HepG2 (cell line): Measurements from ENCODE around the gene MTA3. TPM values are rescaled to one million over a fixed set of nuclear protein-coding genes. Genes with fewer than 3 reads are reported as not detected.

ENCODE experiments used
- FOSL2 ChIP-seq: sonication (generic); formaldehyde crosslinking; IDR thresholded peaks from 2 replicates; pipeline ENCODE4 v1.4.0; 2020; ENCODE audit warnings: missing genetic modification reagents
- HDAC2 ChIP-seq: sonication (generic); formaldehyde crosslinking; IDR thresholded peaks from 2 replicates; pipeline ENCODE4 v1.4.0; 2020; ENCODE audit warnings: missing genetic modification reagents
- IRF9 ChIP-seq: sonication (generic); formaldehyde crosslinking; IDR thresholded peaks from 2 replicates; pipeline ENCODE4 v1.8.0; 2022; ENCODE audit warnings: missing genetic modification reagents, mild to moderate bottlenecking, borderline replicate concordance
- ISL2 ChIP-seq: sonication (generic); formaldehyde crosslinking; IDR thresholded peaks from 2 replicates; pipeline ENCODE4 v1.5.0; 2020; ENCODE audit warnings: missing genetic modification reagents
- JUND ChIP-seq: sonication (generic); formaldehyde crosslinking; IDR thresholded peaks from 2 replicates; pipeline ENCODE4 v1.8.0; 2022; ENCODE audit warnings: mild to moderate bottlenecking, missing genetic modification reagents
- MAFK ChIP-seq, 2 experiments: IDR thresholded peaks in 1 of 2; conservative IDR thresholded peaks in 1 of 2; 2 replicates each; pipeline ENCODE4 v1.6.1; 2011; ENCODE audit warnings: improper control_type of control experiment in 2 of 2, low read length in 2 of 2
- NONO ChIP-seq, 2 experiments: fragments of 450-650 bp in 1 of 2; sonication (generic) in 1 of 2; formaldehyde crosslinking in 1 of 2; IDR thresholded peaks in 1 of 2; conservative IDR thresholded peaks in 1 of 2; 2 replicates each; pipeline versions ENCODE4 v1.6.1 to v1.8.0; 2017 to 2022; ENCODE audit warnings: mild to moderate bottlenecking in 1 of 2, missing genetic modification reagents in 1 of 2, moderate library complexity in 1 of 2
- POLR2A ChIP-seq, 2 experiments: IDR thresholded peaks; 2 replicates each; pipeline ENCODE4 v1.6.1; 2011; ENCODE audit warnings: low read depth in 2 of 2, low read length in 2 of 2, mild to moderate bottlenecking in 1 of 2, moderate library complexity in 1 of 2; ENCODE audit not compliant: insufficient read depth in 1 of 2
- RBFOX2 ChIP-seq: fragments of 200-400 bp; formaldehyde crosslinking; IDR thresholded peaks from 2 replicates; pipeline ENCODE4 v1.6.1; 2017; ENCODE audit warnings: low read depth, mild to moderate bottlenecking, low read length
- REXO4 ChIP-seq: sonication (generic); formaldehyde crosslinking; IDR thresholded peaks from 2 replicates; pipeline ENCODE4 v1.8.0; 2022; ENCODE audit warnings: missing genetic modification reagents, mild to moderate bottlenecking, borderline replicate concordance
- SMC3 ChIP-seq: IDR thresholded peaks from 2 replicates; pipeline ENCODE4 v1.6.1; 2011; ENCODE audit warnings: low read length, improper control_type of control experiment
- TEF ChIP-seq: sonication (generic); formaldehyde crosslinking; IDR thresholded peaks from 2 replicates; pipeline ENCODE4 v1.5.0; 2020; ENCODE audit warnings: missing genetic modification reagents
- YY1 ChIP-seq: IDR thresholded peaks from 2 replicates; pipeline ENCODE4 v1.6.1; 2011; ENCODE audit warnings: low read length, low read depth, moderate library complexity, mild to moderate bottlenecking; ENCODE audit not compliant: insufficient read depth, insufficient replicate concordance
- ZNF614 ChIP-seq: IDR thresholded peaks from 2 replicates; pipeline ENCODE4 v1.6.1; 2018; ENCODE audit warnings: missing biosample characterization, missing genetic modification reagents, inconsistent platforms, borderline replicate concordance
- ZNF629 ChIP-seq: sonication (generic); formaldehyde crosslinking; conservative IDR thresholded peaks from 2 replicates; pipeline ENCODE4 v1.5.0; 2020; ENCODE audit warnings: missing genetic modification reagents
- ZNF878 ChIP-seq: sonication (generic); formaldehyde crosslinking; IDR thresholded peaks from 2 replicates; pipeline ENCODE4 v1.8.1; 2023; ENCODE audit warnings: mild to moderate bottlenecking, missing genetic modification reagents, moderate library complexity
- polyA plus RNA-seq, 8 experiments: library from polyadenylated mRNA; depleted of rRNA in 3 of 8; stranded (reverse) in 7 of 8; unstranded in 1 of 8; fragments of >200 nt; fragmentation: Illumina TruSeq in 4 of 8; extraction: Trizol in 4 of 8; gene quantifications; 2 replicates each; pipeline versions ENCODE4 v1.2.1 to v1.2.3, GENCODE V29; 2011 to 2016; ENCODE audit warnings: low read depth in 4 of 8, missing spikeins in 1 of 8, mixed read lengths in 1 of 8; ENCODE audit not compliant: insufficient read depth in 1 of 8
- total RNA-seq, 5 experiments: library from RNA; depleted of rRNA; stranded (reverse); fragments of >200 nt; fragmentation: Illumina TruSeq; extraction: Trizol; gene quantifications; 2 replicates each; pipeline ENCODE4 v1.2.3, GENCODE V29; 2016; ENCODE audit warnings: low read depth in 1 of 5

MTA3 gene
- total and polyA plus RNA-seq, 2 of the 13 experiments (the other 11 are each of a cell fraction or from before 2014, with no cell fraction given), result 48.8 to 77.8 TPM

- TF ChIP-seq SMC3, result no peak
- TF ChIP-seq TEF, result no peak
- peak in 1 of 2 experiments; percentile 13; a peak in 1 of 4 replicates for TF ChIP-seq POLR2A (IDR thresholded peaks at IDR 0.05; ENCODE audit: insufficient read depth in 1 of 2, low read depth in 2 of 2, low read length in 2 of 2)
- peak; percentile 58 for TF ChIP-seq FOSL2 (CRISPR knock-in tag)
- TF ChIP-seq JUND (CRISPR knock-in tag), result 0 out of 2 replicates have a peak, but pooled peaks have one; percentile 11
- TF ChIP-seq ZNF629, result no peak
- 0 out of 4 replicates have a peak, but pooled peaks of 1 of the 2 experiments have one; percentile 9 for TF ChIP-seq MAFK (conservative IDR thresholded peaks at IDR 0.05 in 1 of 2, IDR thresholded peaks at IDR 0.05 in 1 of 2; ENCODE audit: low read length in 2 of 2)
- TF ChIP-seq REXO4 (CRISPR knock-in tag), result no peak
- 0 out of 2 replicates have a peak, but pooled peaks have one; percentile 16 for TF ChIP-seq ZNF614
- 0 out of 2 replicates have a peak, but pooled peaks have one; percentile 12 for TF ChIP-seq RBFOX2
- TF ChIP-seq HDAC2 (CRISPR knock-in tag), result no peak
- TF ChIP-seq IRF9, result no peak
- TF ChIP-seq ISL2, result no peak
- TF ChIP-seq YY1, result peak; percentile 18
- 0 out of 2 replicates have a peak, but pooled peaks have one; percentile 34 for TF ChIP-seq ZNF878 (CRISPR knock-in tag)
- TF ChIP-seq NONO (IDR thresholded peaks at IDR 0.05), result no peak
- 0 out of 2 replicates have a peak, but pooled peaks have one; percentile 1 for TF ChIP-seq NONO (CRISPR knock-in tag; conservative IDR thresholded peaks at IDR 0.05)
Observed at GRCh38 chr2:42799881-42800280, 231.4 kb downstream of the MTA3 start (continued).
